NCI-H128 (cell line): Measurements from ENCODE around the gene MAPT.
A peak's percentile ranks its signal among the peaks of the same experiment; 100 is the strongest.

ENCODE experiments used
- DNase-seq: peaks from one replicate; lab custom pipeline; 2025; ENCODE audit not compliant: unreplicated experiment; lab: John Stamatoyannopoulos, UW

The MAPT gene

GRCh38 chr17:45894022-45894784, at the start of gene MAPT:
Gene MAPT, plus strand, starts transcription at chr17:45894554. Its CDS starts 67,784 bp downstream, at chr17:45962338.
- DNase-seq: peak; percentile 88

DNA sequence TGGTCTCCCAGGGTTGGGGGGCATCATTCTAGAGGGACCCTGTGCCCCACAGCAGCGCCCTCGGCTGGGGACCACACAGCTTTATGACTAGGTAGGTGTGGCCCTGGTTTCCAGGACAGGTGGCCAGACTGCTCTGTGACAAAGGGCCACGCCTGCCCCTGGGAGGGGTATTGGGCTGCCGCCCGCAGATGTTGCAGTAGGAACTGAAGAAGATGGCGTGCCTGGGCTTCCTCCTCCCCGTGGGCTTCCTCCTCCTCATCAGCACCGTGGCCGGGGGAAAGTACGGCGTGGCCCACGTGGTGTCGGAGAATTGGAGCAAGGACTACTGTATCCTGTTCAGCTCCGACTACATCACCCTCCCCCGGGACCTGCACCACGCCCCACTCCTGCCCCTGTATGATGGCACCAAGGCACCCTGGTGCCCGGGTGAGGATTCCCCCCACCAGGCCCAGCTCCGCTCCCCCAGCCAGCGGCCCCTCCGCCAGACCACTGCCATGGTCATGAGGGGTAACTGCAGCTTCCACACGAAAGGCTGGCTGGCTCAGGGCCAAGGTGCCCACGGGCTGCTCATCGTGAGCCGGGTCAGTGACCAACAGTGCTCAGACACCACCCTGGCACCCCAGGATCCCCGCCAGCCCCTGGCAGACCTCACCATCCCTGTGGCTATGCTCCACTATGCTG, 49.5 kb upstream of the MAPT start, which contains the start of gene SPPL2C:
TSS of gene SPPL2C (plus strand) at position 187 of the 681 bp plus-strand sequence. CDS start at position 213, 26 bp downstream.
- no peak for DNase-seq

DNA sequence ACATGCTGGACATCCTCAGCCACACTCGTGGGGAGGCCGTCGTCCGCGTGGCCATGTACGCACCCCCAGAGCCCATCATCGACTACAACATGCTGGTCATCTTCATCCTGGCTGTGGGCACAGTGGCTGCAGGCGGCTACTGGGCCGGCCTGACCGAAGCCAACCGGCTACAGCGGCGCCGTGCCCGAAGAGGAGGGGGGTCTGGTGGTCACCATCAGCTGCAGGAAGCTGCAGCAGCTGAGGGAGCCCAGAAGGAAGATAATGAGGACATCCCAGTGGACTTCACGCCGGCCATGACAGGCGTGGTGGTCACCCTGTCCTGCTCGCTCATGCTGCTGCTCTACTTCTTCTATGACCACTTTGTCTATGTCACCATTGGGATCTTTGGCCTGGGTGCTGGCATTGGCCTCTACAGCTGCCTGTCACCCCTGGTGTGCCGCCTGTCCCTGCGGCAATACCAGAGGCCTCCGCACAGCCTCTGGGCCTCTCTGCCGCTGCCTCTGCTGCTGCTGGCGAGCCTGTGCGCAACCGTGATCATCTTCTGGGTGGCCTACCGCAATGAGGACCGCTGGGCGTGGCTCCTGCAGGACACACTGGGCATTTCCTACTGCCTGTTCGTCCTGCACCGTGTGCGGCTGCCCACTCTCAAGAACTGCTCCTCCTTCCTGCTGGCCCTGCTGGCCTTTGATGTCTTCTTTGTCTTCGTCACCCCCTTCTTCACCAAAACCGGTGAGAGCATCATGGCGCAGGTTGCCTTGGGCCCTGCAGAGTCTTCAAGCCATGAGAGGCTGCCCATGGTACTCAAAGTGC, 48.8 kb upstream of the MAPT start:
- no peak for DNase-seq

- DNase-seq: no peak
These were observed 48.1 kb upstream of the MAPT start for GRCh38 chr17:45846223-45846622.

DNA sequence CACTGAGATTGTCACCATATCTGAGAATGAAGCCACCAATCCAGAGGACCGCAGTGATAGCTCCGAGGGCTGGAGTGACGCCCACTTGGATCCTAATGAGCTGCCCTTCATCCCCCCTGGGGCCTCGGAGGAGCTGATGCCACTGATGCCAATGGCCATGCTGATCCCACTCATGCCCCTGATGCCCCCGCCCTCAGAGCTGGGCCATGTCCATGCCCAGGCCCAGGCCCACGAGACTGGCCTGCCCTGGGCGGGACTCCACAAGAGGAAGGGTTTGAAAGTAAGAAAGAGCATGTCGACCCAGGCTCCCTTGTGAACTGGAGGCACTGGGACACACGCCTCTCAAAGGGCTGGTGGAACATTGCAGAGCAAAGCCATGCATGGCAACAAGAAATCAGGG, 47.7 kb upstream of the MAPT start:
- no peak for DNase-seq

- DNase-seq: no peak
These were observed 47.3 kb upstream of the MAPT start for GRCh38 chr17:45847101-45847500.

DNA sequence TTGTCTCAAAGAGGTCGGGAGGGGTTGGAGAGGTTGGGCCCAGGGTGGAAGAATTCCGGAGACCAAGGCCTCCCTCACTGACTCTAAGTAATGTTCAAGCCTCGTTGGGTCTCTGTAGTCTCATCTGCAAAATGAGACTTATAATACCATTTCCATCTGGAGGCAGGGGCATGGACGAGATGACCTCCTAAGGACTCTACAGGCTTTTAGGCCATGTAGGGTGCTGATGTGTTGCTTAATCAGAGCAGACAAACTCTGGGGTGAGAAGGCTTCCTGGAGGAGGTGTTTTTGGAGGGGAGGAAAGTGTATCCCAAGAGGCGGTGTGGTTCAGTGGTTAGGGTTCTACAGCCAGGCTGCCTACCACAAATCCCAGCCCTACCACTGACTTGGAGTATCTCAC, 46.6 kb upstream of the MAPT start:
- no peak for DNase-seq

DNA sequence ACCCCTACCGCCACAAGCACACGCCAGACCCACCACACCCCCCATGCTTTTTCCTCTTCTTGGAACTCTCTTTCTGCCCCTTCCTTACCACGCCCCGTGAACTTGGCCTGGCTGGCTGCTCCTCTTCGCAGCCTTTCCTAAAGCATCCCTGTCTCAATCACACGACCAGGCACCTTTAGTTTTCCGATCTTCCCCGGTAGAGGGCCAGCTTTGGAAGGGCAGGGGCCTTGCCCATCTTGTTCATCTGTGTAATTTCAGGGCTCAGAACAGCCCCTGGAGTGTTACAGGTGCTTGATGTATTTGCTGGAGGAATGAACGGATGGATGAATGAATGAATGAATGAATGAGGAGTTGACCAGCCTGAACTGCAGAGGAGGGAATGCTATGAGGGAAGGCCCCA, 45.9 kb upstream of the MAPT start:
- DNase-seq: no peak

DNA sequence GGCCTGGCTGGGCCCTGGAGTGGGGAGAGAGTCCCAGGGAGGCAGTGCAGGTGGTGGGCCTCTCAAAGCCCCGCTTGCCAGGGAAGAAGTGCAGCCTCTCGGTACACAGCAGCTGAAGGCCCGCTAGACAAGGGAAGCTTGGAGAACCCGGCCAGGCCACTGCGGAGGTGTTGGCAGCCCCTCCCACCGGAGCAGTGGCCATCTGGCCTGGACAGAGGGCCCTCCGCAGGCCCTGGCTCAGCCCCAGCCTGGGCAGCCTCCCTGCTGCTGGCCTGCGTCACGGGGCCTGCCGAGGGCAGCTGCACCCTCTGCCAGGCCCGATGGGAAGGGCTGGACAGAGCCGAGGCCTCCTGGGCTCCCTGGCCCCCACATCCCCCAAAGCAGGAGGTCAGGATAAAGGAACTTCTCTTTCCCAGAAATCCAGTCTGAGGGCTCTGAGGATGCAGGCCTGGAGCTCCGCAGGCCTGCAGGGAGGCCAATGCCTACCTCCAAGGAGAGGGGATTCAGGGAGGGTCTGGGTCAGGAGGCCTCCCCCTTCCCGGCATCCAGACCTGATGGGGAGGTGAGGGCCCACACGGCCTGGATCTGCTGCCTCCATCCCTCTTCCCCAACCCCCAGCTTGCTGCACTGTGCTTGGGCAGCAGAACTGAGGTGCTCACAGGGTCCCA, 45.4 kb upstream of the MAPT start:
- no peak for DNase-seq

DNA sequence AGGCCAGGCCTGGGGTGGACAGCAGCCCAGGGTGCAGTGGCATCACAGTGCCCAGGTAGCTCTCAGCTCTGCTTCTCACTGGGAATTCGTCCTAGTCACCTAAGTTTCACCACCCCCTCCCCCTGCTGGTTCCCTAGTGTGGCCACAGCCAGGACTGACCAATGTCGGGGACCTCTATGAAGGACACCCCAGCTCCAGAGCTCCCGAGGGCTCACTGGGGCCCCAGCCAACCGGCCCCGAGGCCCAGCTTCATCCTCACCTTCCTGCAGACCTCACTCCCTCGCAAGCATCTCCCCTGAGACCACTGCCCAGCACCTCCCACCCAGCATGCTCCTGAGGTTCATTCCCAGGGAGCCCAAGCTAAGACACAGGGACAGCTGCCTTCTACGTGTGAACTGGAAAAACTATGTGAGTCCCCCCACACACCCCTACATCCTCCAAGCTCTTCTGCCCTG, 44.8 kb upstream of the MAPT start:
- no peak for DNase-seq

- no peak for DNase-seq
These were observed 44.3 kb upstream of the MAPT start for GRCh38 chr17:45850011-45850410.

GRCh38 chr17:45850468-45850867, 43.9 kb upstream of the MAPT start:
- no peak for DNase-seq

DNA sequence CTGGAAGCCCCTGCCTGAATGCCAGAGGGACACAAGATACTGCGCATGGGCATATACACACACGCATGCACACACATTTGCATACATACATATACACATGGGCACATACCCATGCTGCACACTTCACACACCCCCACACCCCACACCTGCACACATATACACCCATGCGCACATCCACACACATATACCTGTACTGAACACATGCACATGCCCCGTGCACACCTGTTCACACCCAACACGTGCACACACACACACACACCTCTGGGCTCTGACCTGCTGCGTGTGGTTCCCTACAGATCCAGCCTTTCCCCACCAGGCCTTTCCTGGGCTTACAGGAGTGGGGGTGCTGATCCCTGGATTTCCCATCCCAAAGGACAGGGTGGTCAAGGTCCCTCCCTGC, 43.3 kb upstream of the MAPT start:
- no peak for DNase-seq

GRCh38 chr17:45851464-45851863, 42.9 kb upstream of the MAPT start:
- DNase-seq: no peak

DNA sequence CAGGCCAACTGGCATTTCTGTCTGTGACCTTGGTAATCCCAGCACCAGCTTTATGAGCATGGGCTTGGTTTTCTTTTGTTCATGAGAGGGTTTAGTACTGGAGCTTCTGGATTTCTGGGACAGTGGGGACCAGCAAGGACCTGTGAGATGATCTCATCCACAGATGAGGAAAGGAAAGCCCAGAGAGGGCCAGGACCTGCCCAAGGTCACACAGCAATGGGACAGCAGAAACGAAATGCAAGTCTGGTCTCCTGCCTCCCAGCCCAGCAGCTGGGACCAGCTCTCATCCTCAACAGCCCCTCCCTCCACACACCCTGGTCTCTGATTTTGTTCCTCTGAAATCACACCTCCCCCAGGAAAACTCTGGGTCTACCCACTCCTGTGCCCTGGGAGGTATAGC, 42.5 kb upstream of the MAPT start:
- DNase-seq: no peak

DNA sequence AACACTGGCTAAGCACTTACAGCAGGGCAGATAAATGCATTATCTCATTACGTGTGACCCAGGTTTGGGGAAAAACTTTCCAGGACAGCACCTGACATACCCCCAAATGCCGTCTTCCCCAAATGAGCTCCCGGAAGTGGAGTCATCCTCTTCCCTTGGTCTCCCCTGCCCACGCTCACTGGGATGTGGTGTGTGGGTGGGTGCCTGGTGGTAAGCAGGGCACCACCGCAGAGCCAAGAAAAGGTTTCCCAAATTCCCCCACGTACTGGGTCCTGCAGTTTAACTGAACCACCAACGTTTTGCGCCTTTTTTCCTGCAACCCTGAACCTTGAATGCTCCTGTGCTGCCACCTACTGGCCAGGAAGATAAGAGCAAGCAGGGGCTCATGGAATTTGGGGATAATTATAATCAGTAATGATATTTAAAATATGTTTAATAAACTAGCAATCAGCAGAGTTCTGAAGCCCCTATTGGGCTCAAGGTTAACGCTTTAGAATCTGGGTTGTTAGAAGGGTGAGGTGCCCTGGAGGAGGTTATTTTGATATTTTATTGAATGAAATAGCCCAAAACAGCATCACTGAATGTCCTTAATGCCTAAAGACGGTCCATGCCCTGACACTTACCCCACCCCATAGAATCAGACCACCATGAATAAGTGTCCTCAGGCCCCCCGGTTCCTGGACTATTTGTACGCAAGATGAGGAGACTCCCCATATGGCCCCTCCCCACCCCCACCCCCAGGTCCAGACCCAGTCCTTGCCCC, 41.6 kb upstream of the MAPT start:
- peak; percentile 35 for DNase-seq

- DNase-seq: no peak
These were observed 40.1 kb upstream of the MAPT start for GRCh38 chr17:45854209-45854608.

GRCh38 chr17:45855691-45856336, 38.5 kb upstream of the MAPT start:
- DNase-seq: no peak

- DNase-seq: no peak
These were observed 36.2 kb upstream of the MAPT start for GRCh38 chr17:45857977-45858708.
